Uterus (tissue), 2 donors: Measurements from ENCODE around the gene CES5A.

Experiments
- CTCF ChIP-seq, 4 experiments: fragments of 200-600 bp in 2 of 4; fragments of 450-650 bp in 2 of 4; sonication (generic) in 2 of 4; IDR thresholded peaks; one replicate each; pipeline ENCODE4 v1.5.1; 2016 to 2019; ENCODE audit warnings: antibody characterized with exemption in 4 of 4, mild to moderate bottlenecking in 2 of 4, moderate library complexity in 1 of 4
- POLR2A ChIP-seq, 2 donors: fragments of 450-650 bp; IDR thresholded peaks; one replicate each; pipeline ENCODE4 v1.6.1; 2016; ENCODE audit warnings: antibody characterized with exemption in 2 of 2, mild to moderate bottlenecking in 1 of 2, moderate library complexity in 1 of 2

- TF ChIP-seq POLR2A (IDR thresholded peaks at IDR 0.05) = no peak
- no peak for TF ChIP-seq CTCF (IDR thresholded peaks at IDR 0.05)
These were observed 25.6 kb downstream of the CES5A start for GRCh38 chr16:55849536-55849935.
